Measurements from ENCODE around the gene SESTD1. TPM values are rescaled to one million over a fixed set of nuclear protein-coding genes. Genes with fewer than 3 reads are reported as not detected.

Gene SESTD1
- total and polyA plus RNA-seq, 2 donors from 2014 or later: 9.8 to 93.5 TPM

DNA sequence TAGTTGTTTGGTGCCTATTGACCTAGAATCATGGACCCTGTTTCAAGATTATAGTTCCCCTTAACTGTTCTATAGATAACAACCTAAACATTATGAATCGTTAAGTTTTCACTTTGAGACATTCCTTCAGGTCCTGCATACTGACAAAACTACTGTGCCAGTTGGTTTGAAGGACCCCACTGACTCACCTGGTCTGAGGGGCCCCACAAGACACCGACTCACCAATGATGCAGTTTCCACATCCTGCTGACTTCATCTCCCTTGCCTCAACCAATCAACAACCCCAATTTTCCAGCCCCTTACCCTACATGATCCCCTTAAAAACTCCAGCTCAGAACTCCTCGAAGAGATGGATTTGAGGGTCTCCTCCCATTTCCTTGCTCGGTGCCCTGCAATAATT, 125.1 kb downstream of the SESTD1 start:
- Histone ChIP-seq H3K4me1 (ENCODE audit: control insufficient read depth in 2 of 3, insufficient read depth in 2 of 3, low read depth in 1 of 3, low read length in 3 of 3) (peaks cover 0 to 3% (median 0%) of the 10 kb centered on the region in 3 donors), H3K27ac (ENCODE audit: low read depth in 2 of 2, low read length in 2 of 2) (no peak overlapping the region), H3K9ac (ENCODE audit: low read length in 3 of 3) (no peak overlapping the region), H3K36me3 (ENCODE audit: control insufficient read depth in 2 of 3, insufficient read depth in 3 of 3, low read length in 3 of 3) (peaks cover 6 to 27% (median 19%) of the 10 kb centered on the region in 3 donors), H3K27me3 (ENCODE audit: control insufficient read depth, insufficient read depth, low read length) (no peaks in the 10 kb centered on the region), H3K9me3 (ENCODE audit: control insufficient read depth in 2 of 3, insufficient read depth in 1 of 3, low read length in 3 of 3) (no peaks in the 10 kb centered on the region), H3K4me3 (ENCODE audit: low read length in 3 of 3) (no peak overlapping the region)
- FAIRE-seq: no peak
- TF ChIP-seq, protein P1, sequence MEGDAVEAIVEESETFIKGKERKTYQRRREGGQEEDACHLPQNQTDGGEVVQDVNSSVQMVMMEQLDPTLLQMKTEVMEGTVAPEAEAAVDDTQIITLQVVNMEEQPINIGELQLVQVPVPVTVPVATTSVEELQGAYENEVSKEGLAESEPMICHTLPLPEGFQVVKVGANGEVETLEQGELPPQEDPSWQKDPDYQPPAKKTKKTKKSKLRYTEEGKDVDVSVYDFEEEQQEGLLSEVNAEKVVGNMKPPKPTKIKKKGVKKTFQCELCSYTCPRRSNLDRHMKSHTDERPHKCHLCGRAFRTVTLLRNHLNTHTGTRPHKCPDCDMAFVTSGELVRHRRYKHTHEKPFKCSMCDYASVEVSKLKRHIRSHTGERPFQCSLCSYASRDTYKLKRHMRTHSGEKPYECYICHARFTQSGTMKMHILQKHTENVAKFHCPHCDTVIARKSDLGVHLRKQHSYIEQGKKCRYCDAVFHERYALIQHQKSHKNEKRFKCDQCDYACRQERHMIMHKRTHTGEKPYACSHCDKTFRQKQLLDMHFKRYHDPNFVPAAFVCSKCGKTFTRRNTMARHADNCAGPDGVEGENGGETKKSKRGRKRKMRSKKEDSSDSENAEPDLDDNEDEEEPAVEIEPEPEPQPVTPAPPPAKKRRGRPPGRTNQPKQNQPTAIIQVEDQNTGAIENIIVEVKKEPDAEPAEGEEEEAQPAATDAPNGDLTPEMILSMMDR (IDR thresholded peaks at IDR 0.05; ENCODE audit: borderline replicate concordance, extremely low read depth, insufficient read depth): no peak
- intact Hi-C loops (cut with DNase I): no loop called here
- no peak for DNase-seq

DNA sequence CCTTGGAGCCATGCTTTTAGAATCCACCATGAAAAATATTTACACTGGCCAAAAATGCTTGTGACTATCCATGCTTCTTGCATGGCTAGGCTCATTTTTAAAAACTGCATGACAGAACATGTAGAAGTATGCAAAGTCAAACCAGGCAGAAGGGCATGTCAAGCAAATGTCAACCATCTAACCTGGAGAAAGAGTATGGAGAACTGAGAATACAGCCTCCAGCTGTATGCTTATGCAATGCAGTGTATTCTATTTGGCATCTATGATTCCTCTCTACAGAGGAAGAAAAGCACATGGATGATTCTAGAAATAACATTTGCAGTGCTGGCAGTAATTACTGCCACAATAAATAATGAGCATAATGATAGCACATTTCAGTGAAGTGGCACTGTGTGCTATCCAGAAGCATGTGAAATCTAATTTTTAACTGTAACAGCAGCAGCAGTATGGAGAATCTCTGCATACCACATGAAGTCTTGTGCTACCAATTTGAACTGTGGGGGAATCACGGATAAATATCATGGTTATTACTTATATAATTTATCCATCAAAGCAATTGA, 127.4 kb downstream of the SESTD1 start:
- FAIRE-seq (no peak), DNase-seq (no peak)
- intact Hi-C loops (cut with DNase I): no loop called here
- TF ChIP-seq, protein P1 (IDR thresholded peaks at IDR 0.05; ENCODE audit: borderline replicate concordance, extremely low read depth, insufficient read depth): no peak
- Histone ChIP-seq H3K27me3 (ENCODE audit: control insufficient read depth, insufficient read depth, low read length) (no peaks in the 10 kb centered on the region), H3K9ac (ENCODE audit: low read length in 3 of 3) (no peak overlapping the region), H3K4me1 (ENCODE audit: control insufficient read depth in 2 of 3, insufficient read depth in 2 of 3, low read depth in 1 of 3, low read length in 3 of 3) (peaks cover 0 to 3% (median 0%) of the 10 kb centered on the region in 3 donors), H3K36me3 (ENCODE audit: control insufficient read depth in 2 of 3, insufficient read depth in 3 of 3, low read length in 3 of 3) (peaks cover 6 to 22% (median 16%) of the 10 kb centered on the region in 3 donors), H3K9me3 (ENCODE audit: control insufficient read depth in 2 of 3, insufficient read depth in 1 of 3, low read length in 3 of 3) (no peaks in the 10 kb centered on the region), H3K4me3 (ENCODE audit: low read length in 3 of 3) (no peak overlapping the region), H3K27ac (ENCODE audit: low read depth in 2 of 2, low read length in 2 of 2) (no peak overlapping the region)

DNA sequence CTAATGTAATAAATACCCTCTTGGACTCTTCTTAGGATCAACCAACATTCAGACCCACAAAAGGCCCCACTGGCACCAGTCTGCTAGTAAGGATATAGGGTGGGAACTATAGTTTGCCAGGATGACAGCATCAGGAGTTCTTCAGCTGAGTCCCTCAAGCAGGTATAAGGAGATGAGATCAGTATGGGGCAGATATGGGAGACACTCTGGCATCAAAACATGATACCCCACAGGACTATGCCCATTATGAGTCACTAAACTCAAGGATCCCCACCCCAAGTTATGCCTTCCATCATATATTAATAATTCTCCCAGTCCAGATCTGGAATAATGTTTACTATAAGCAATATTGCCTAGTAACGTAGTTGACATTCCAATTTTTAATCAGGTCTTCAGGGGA, 131.6 kb downstream of the SESTD1 start:
- Histone ChIP-seq H3K27me3 (ENCODE audit: control insufficient read depth, insufficient read depth, low read length) (no peaks in the 10 kb centered on the region), H3K9ac (ENCODE audit: low read length in 3 of 3) (no peak overlapping the region), H3K4me1 (ENCODE audit: control insufficient read depth in 2 of 3, insufficient read depth in 2 of 3, low read depth in 1 of 3, low read length in 3 of 3) (peaks cover 0 to 3% (median 0%) of the 10 kb centered on the region in 3 donors), H3K9me3 (ENCODE audit: control insufficient read depth in 2 of 3, insufficient read depth in 1 of 3, low read length in 3 of 3) (no peaks in the 10 kb centered on the region), H3K4me3 (ENCODE audit: low read length in 3 of 3) (no peak overlapping the region), H3K27ac (ENCODE audit: low read depth in 2 of 2, low read length in 2 of 2) (no peak overlapping the region), H3K36me3 (ENCODE audit: control insufficient read depth in 2 of 3, insufficient read depth in 3 of 3, low read length in 3 of 3) (peaks cover 0 to 7% (median 2%) of the 10 kb centered on the region in 3 donors)
- FAIRE-seq (no peak), DNase-seq (no peak)
- intact Hi-C loops (cut with DNase I): no loop called here
- TF ChIP-seq, protein P1 (IDR thresholded peaks at IDR 0.05; ENCODE audit: borderline replicate concordance, extremely low read depth, insufficient read depth): no peak

DNA sequence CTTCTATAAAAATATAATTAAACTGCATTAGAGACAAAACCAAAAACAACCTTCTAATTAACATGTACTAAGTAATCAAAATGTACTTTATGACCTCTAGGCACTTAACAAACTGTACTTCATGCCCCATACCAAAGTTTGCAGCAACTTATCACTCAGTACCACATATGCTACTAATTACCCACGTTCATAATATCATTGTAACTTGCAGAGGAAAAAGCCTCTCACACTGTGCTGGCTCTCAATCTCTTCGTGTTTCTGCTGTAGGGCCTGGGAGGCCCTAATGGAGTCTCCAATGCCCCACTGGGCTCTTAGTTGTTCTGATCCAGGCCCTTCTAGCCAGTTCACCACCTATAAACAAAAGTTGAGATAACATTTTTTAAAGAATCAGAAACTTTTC, 132.6 kb downstream of the SESTD1 start:
- intact Hi-C loops (cut with DNase I): no loop called here
- DNase-seq (no peak), FAIRE-seq (no peak)
- TF ChIP-seq, protein P1 (IDR thresholded peaks at IDR 0.05; ENCODE audit: borderline replicate concordance, extremely low read depth, insufficient read depth): no peak
- Histone ChIP-seq H3K4me1 (ENCODE audit: control insufficient read depth in 2 of 3, insufficient read depth in 2 of 3, low read depth in 1 of 3, low read length in 3 of 3) (no peaks in the 10 kb centered on the region), H3K9ac (ENCODE audit: low read length in 3 of 3) (no peak overlapping the region), H3K27me3 (ENCODE audit: control insufficient read depth, insufficient read depth, low read length) (no peaks in the 10 kb centered on the region), H3K4me3 (ENCODE audit: low read length in 3 of 3) (no peak overlapping the region), H3K27ac (ENCODE audit: low read depth in 2 of 2, low read length in 2 of 2) (no peak overlapping the region), H3K36me3 (ENCODE audit: control insufficient read depth in 2 of 3, insufficient read depth in 3 of 3, low read length in 3 of 3) (peaks cover 0 to 3% (median 0%) of the 10 kb centered on the region in 3 donors), H3K9me3 (ENCODE audit: control insufficient read depth in 2 of 3, insufficient read depth in 1 of 3, low read length in 3 of 3) (no peaks in the 10 kb centered on the region)
